AG10803 (cell line): ENCODE measurements around the gene ZNF25.

ENCODE experiments used
- DNase-seq: peaks from one replicate; pipeline ENCODE4 v3.0.0; 2010; ENCODE audit warnings: low read depth
- H3K4me3 ChIP-seq: 2 replicates; pipeline ENCODE4 v1.5.1; 2011; ENCODE audit warnings: mild to moderate bottlenecking, low read length, control low read depth
- TF ChIP-seq, protein P1 (sequence below): conservative IDR thresholded peaks from 2 replicates; pipeline ENCODE4 v1.5.1; 2011; ENCODE audit warnings: mild to moderate bottlenecking, low read length, control low read depth, inconsistent platforms

The ZNF25 gene

DNA sequence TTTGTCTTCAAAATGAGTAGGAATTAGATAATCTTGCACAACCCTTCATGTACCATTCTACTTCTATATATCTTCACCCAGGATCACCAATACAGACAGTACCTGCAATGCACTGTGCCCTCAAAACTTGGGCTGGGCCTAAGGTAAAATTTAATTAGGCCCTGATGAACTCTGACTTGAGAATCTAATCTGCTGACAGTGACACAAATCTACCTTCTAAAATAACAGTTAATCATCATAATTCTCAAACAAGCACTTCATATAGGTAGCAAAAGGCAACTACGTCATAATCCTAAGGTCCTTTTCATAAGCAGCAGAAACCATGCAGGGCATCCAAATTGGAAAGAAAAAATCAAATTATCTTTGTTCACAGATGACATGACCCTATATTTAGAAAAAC, 4.1 kb downstream of the ZNF25 start:
- TF ChIP-seq, protein P1, sequence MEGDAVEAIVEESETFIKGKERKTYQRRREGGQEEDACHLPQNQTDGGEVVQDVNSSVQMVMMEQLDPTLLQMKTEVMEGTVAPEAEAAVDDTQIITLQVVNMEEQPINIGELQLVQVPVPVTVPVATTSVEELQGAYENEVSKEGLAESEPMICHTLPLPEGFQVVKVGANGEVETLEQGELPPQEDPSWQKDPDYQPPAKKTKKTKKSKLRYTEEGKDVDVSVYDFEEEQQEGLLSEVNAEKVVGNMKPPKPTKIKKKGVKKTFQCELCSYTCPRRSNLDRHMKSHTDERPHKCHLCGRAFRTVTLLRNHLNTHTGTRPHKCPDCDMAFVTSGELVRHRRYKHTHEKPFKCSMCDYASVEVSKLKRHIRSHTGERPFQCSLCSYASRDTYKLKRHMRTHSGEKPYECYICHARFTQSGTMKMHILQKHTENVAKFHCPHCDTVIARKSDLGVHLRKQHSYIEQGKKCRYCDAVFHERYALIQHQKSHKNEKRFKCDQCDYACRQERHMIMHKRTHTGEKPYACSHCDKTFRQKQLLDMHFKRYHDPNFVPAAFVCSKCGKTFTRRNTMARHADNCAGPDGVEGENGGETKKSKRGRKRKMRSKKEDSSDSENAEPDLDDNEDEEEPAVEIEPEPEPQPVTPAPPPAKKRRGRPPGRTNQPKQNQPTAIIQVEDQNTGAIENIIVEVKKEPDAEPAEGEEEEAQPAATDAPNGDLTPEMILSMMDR: no peak
- no peak overlapping the region for H3K4me3 ChIP-seq

DNA sequence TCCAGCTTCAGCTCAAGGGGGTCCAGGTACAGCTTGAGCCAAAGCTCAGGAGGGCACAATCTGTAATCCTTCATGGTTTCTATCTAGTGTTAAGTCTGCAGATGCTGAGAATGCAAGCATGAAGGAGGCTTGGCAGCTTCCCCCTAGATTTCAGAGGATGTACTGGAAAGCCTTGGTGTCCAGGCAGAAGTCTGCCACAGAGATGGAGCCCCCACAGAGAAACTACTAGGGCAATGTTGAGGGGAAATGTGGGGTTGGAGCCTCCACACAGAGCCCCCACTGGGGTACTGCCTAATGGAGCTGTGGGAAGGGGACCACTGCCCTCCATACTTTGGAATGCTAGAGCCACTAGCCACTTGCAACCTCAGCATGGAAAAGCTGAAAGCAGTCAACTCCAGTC, 11.4 kb downstream of the ZNF25 start:
- TF ChIP-seq, protein P1: no peak
- DNase-seq: no peak
- H3K4me3 ChIP-seq: no peak overlapping the region

More for the DNA sequence above, 4.1 kb downstream of the ZNF25 start:
- DNase-seq: no peak

DNA sequence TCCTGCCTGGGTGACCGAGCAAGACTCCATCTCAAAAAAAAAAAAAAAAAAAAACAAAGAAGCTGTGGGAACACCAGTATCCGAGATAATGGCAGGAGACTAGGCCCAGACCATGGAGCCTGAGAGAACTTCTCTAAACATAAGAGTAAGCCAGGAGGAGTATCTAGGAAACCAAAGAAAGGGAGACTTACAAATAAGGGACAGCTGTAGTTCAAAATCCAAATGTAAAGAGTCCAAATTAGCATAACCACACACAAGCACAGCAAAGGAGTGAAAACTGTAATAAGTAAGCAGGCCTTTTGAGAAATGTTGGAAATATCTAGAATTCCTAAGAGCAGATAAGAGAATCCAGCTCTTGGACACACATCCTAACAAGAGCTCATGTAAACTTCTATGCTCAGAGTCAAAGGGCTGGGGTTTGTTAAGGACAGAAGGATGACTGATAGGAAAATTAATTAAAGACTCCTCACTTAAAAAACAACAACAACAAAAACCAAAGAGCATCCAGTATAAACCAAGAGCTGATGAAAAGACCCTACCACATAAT, 15.8 kb downstream of the ZNF25 start:
- no peak for DNase-seq
- TF ChIP-seq, protein P1: no peak

DNA sequence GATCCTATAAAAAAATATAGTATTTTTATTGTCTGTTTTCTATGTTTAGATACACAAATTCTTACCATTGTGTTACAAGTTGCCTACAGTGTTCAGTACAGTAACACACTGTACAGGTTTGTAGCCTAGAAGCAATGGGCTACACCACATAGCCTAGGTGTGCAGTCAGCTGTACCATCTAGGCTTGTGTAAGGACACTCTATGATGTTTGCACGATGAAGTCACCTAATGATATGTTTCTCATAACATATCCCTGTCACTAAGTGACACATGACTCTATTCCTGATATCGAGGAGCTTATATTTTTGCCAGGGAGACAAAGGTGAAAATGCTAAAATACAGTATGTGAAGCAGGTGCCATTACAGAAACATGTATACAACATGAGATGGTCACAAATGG, 18.6 kb downstream of the ZNF25 start:
- TF ChIP-seq, protein P1: no peak

More for the DNA sequence above, 15.8 kb downstream of the ZNF25 start:
- no peak overlapping the region for H3K4me3 ChIP-seq

DNA sequence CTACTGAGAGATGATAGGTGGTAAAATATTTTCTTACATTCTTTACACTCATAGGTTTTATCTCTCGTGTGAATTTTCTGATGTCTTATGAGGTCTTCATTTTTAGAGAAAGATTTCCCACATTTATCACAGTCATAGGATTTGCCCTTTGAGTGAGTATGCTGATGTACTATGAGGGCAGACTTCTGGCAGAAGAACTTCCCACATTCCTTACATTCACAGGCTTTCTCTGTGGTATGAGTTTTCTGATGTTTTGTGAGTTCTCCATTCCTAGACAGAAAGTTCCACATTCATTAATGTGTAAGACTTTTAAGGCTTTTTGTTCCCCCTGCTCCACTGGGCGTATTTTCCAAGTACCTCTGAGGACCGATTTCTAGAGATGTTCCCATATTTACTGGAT, 23.5 kb downstream of the ZNF25 start:
- TF ChIP-seq, protein P1: no peak
- H3K4me3 ChIP-seq: no peak overlapping the region
- peak; percentile 21 for DNase-seq

More for the DNA sequence above, 18.6 kb downstream of the ZNF25 start:
- H3K4me3 ChIP-seq: no peak overlapping the region
- DNase-seq: no peak

DNA sequence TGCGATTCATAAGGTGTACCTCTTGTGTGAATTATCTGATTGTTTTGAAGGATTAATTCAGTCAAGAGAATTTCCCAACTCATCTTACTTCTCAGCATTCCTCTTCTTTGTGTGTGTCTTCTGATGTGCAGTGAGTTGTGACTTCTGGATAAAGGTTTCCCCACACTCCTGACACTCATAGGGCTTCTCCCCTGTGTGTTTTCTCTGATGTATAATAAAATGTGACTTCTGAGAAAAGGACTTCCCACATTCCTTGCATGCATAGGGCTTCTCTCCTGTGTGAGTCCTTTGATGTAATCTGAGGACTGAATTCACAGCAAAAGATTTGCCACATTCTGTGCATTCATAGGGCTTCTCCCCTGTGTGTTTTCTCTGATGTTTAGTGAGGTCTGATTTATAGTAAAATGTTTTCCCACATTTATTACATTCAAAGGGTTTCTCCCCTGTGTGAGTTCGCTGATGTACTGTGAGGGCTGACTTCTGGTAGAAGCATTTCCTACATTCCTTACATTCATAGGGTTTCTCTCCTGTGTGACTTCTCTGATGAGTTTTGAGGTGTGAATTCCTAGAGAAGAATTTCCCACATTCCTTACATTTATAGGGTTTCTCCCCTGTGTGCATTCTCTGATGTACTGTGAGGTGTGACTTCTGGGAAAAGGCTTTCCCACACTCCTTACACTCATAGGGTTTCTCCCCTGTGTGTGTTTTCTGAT, 24.2 kb downstream of the ZNF25 start:
- TF ChIP-seq, protein P1: no peak
- DNase-seq: peak; percentile 38
- no peak overlapping the region for H3K4me3 ChIP-seq

DNA sequence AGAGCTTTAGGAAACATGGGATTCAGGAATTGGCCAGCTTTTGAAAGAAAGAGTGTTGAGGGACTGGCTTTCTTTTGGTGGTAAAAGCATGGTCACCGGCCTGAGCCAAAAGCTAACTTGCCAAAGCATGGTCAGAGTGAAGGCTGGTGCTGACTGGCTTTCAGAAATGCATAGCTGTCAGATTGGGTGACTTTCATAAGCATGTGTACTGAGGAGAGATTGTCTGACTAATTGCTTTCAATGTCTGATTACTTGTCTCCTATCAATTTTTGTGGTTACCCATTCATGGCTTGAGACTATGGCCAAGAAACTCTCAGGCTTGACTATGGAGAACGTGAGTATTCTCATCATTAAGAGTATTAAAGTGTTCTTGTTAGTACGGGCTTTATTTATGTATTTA, 28.2 kb downstream of the ZNF25 start:
- no peak overlapping the region for H3K4me3 ChIP-seq
- no peak for DNase-seq
- TF ChIP-seq, protein P1: no peak
